Neutrophil (primary cell): Measurements from ENCODE around the gene SOWAHC.

Experiments
- H3K27ac ChIP-seq: fragments of 200-600 bp; sonication (generic); 2 replicates; pipeline ENCODE4 v1.5.1; 2016; ENCODE audit warnings: mild to moderate bottlenecking, moderate library complexity
- H3K27me3 ChIP-seq: fragments of 200-600 bp; sonication (generic); 2 replicates; pipeline ENCODE4 v1.6.0; 2016; ENCODE audit warnings: mild to moderate bottlenecking
- H3K36me3 ChIP-seq: fragments of 200-600 bp; sonication (generic); 2 replicates; pipeline ENCODE4 v1.5.1; 2017
- H3K4me1 ChIP-seq, 2 experiments: fragments of 200-600 bp in 1 of 2; sonication (generic) in 1 of 2; 1 replicate in 1 of 2; 2 replicates in 1 of 2; pipeline versions ENCODE4 v1.5.1 to v1.6.1; 2013 to 2016; ENCODE audit warnings: low read depth in 1 of 2, low read length in 1 of 2, mild to moderate bottlenecking in 1 of 2, moderate library complexity in 1 of 2; ENCODE audit not compliant: control insufficient read depth in 1 of 2, insufficient read depth in 1 of 2
- H3K4me3 ChIP-seq, 2 experiments: fragments of 200-600 bp in 1 of 2; sonication (generic) in 1 of 2; 1 replicate in 1 of 2; 2 replicates in 1 of 2; pipeline ENCODE4 v1.5.1; 2013 to 2016; ENCODE audit warnings: low read depth in 1 of 2, low read length in 1 of 2, mild to moderate bottlenecking in 1 of 2, moderate library complexity in 1 of 2
- H3K9me3 ChIP-seq: fragments of 200-600 bp; sonication (generic); 2 replicates; pipeline ENCODE4 v1.5.1; 2016
- TF ChIP-seq, protein P1 (sequence below): fragments of 200-600 bp; sonication (generic); IDR thresholded peaks from 2 replicates; pipeline ENCODE4 v1.5.1; 2016; ENCODE audit warnings: antibody characterized with exemption

Gene SOWAHC

GRCh38 chr2:109613081-109613921, 863 bp upstream of the SOWAHC start:
- H3K36me3 ChIP-seq = no peaks in the 10 kb centered on the region
- H3K4me1 ChIP-seq = peaks cover 0 to 16% of the 10 kb centered on the region in 2 experiments
- H3K4me3 ChIP-seq = peak overlapping the region; percentile 56 to 68
- no peaks in the 10 kb centered on the region for H3K9me3 ChIP-seq
- H3K27ac ChIP-seq = no peak overlapping the region
- TF ChIP-seq, protein P1, sequence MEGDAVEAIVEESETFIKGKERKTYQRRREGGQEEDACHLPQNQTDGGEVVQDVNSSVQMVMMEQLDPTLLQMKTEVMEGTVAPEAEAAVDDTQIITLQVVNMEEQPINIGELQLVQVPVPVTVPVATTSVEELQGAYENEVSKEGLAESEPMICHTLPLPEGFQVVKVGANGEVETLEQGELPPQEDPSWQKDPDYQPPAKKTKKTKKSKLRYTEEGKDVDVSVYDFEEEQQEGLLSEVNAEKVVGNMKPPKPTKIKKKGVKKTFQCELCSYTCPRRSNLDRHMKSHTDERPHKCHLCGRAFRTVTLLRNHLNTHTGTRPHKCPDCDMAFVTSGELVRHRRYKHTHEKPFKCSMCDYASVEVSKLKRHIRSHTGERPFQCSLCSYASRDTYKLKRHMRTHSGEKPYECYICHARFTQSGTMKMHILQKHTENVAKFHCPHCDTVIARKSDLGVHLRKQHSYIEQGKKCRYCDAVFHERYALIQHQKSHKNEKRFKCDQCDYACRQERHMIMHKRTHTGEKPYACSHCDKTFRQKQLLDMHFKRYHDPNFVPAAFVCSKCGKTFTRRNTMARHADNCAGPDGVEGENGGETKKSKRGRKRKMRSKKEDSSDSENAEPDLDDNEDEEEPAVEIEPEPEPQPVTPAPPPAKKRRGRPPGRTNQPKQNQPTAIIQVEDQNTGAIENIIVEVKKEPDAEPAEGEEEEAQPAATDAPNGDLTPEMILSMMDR = no peak
- peaks cover 100% of the 10 kb centered on the region for H3K27me3 ChIP-seq

DNA sequence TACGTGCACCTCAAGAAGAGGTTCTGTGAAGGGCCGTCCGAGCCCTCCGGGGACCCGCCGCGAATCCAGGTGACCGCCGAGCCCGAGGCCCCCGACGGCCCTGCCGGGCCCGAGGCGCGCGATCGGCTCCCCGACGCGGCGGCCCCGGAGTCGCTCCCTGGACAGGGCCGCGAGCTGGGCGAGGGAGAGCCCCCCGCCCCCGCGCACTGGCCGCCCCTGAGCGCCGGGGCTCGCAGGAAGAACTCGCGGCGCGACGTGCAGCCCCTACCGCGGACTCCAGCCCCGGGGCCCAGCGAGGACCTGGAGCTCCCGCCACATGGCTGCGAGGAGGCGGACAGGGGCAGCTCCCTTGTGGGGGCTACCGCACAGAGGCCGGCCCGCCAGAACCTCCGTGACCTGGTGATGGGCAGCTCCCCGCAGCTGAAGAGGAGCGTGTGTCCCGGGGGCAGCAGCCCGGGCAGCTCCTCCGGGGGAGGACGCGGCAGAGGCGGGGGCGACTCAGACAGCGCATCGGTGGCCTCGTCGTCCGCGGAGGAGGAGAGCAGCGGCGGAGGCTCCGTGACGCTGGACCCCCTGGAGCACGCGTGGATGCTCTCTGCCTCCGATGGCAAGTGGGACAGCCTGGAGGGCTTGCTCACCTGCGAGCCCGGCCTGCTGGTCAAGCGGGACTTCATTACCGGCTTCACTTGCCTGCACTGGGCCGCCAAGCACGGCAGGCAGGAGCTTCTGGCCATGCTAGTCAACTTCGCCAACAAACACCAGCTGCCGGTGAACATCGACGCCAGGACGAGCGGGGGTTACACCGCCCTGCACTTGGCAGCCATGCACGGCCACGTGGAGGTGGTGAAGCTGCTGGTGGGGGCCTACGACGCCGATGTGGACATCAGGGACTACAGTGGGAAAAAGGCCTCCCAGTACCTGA, 812 bp downstream of the SOWAHC start:
- H3K27ac ChIP-seq = no peak overlapping the region
- H3K4me1 ChIP-seq = peaks cover 0 to 16% of the 10 kb centered on the region in 2 experiments
- H3K9me3 ChIP-seq = no peaks in the 10 kb centered on the region
- peak overlapping the region; percentile 56 to 68 for H3K4me3 ChIP-seq
- TF ChIP-seq, protein P1 = no peak
- H3K36me3 ChIP-seq = no peaks in the 10 kb centered on the region
- peaks cover 100% of the 10 kb centered on the region for H3K27me3 ChIP-seq

DNA sequence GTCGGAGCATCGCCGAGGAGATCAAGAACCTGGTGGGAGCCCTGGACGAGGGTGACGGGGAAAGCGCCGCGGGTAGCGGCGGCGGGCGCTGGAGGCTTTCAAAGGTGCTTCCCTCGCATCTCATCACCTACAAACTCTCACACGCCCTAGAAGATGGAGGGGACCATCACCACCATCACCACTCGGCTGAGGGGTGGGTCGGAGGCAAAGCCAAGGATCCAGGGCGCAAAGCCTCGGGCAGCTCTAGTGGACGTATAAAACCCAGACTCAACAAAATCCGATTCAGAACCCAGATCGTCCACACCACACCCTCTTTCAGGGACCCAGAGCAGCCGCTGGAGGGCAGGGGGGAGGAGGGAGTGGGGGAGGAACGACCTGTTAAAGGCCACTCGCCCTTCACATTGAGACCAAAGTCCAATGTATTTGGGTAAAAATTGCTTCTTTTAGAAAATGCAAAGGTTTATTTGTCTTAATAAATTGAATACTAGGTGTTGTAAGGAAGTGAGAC, 1.5 kb downstream of the SOWAHC start:
- Histone ChIP-seq H3K27me3 (peaks cover 100% of the 10 kb centered on the region), H3K4me3 (no peak overlapping the region), H3K9me3 (no peaks in the 10 kb centered on the region), H3K36me3 (no peaks in the 10 kb centered on the region), H3K4me1 (peaks cover 0 to 16% of the 10 kb centered on the region in 2 experiments), H3K27ac (no peak overlapping the region)
- TF ChIP-seq, protein P1 = no peak

DNA sequence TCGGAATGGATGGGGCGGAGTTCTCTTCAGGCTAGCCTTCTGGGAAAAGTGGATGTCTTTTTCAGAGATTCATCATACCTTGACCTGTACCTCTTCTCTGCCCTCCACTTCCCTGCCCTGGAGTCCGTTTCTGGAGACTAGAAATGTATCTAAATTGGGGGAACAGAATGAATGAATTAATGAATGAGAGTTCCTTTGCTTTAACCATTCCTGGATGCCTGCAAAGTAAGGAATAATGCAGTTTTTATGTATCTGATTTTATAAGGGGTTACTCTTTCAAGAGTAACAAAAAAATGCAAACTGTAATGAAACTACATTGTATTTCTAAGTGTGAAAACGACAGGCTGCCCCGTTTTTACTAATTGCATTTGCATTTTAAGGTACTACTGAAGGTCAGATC, 2.0 kb downstream of the SOWAHC start:
- H3K4me1 ChIP-seq = peaks cover 0 to 16% of the 10 kb centered on the region in 2 experiments
- TF ChIP-seq, protein P1 = no peak
- no peaks in the 10 kb centered on the region for H3K9me3 ChIP-seq
- no peak overlapping the region for H3K4me3 ChIP-seq
- no peaks in the 10 kb centered on the region for H3K36me3 ChIP-seq
- peaks cover 100% of the 10 kb centered on the region for H3K27me3 ChIP-seq
- H3K27ac ChIP-seq = no peak overlapping the region

DNA sequence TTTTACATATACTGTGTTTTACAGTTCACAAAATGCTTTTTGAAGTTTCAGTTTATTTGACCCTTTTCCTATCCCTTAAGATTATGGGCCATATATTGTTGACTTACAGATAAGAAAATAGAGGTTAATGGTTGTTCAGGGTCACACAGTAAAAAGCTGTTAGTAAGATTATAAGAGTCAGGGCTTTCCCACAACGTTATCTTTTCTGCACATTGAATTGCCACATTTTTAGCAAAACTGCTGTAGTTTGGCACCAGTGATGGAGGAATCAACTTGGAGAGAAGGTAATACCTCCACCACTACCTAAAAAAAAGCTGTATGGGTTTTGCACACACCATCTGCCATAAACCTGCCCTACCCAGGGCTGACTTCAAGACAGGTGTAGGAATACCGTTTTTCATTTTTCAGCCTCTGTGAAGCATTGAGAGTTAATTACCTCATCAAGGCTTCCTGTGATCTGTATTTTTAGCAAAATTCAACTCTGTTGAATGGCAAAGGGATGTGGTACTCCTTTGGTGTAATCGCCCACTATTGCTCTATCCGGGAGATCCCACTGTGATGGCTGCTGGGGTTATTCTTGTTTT, 5.0 kb downstream of the SOWAHC start:
- Histone ChIP-seq H3K27ac (no peak overlapping the region), H3K27me3 (peaks cover 100% of the 10 kb centered on the region), H3K4me3 (no peak overlapping the region), H3K36me3 (no peaks in the 10 kb centered on the region), H3K9me3 (no peaks in the 10 kb centered on the region), H3K4me1 (peaks cover 0 to 8% of the 10 kb centered on the region in 2 experiments)
- TF ChIP-seq, protein P1 = no peak
